Astrocyte (in vitro differentiated cells and primary cell): ENCODE measurements around the gene AUP1. TPM values are rescaled to one million over a fixed set of nuclear protein-coding genes. Genes with fewer than 3 reads are reported as not detected.

ENCODE experiments used
- DNase-seq: peaks from one replicate; pipeline ENCODE4 v3.0.0-alpha.2; 2010; ENCODE audit warnings: low read depth
- FAIRE-seq: peaks from 2 replicates; lab custom pipeline; 2011; peaks lifted over from hg19 to GRCh38; lab: Jason Lieb, UNC
- H2AFZ ChIP-seq: 2 replicates; pipeline ENCODE4 v1.6.0; 2012; ENCODE audit warnings: low read depth, low read length, inconsistent platforms
- H3K27ac ChIP-seq: 2 replicates; pipeline ENCODE4 v1.5.1; 2011; ENCODE audit warnings: low read depth, low read length, inconsistent platforms
- H3K27me3 ChIP-seq: 2 replicates; pipeline ENCODE4 v1.6.0; 2011; ENCODE audit warnings: low read length, inconsistent platforms; ENCODE audit not compliant: insufficient read depth
- H3K36me3 ChIP-seq: 2 replicates; pipeline ENCODE4 v1.5.1; 2011; ENCODE audit warnings: low read length, inconsistent platforms; ENCODE audit not compliant: insufficient read depth
- H3K4me1 ChIP-seq: 2 replicates; pipeline ENCODE4 v1.5.1; 2011; ENCODE audit warnings: low read length, inconsistent platforms; ENCODE audit not compliant: insufficient read depth
- H3K4me2 ChIP-seq: 2 replicates; pipeline ENCODE4 v1.6.0; 2012; ENCODE audit warnings: low read length, inconsistent platforms
- H3K4me3 ChIP-seq: 2 replicates; pipeline ENCODE4 v1.5.1; 2011; ENCODE audit warnings: low read depth, mild to moderate bottlenecking, low read length, inconsistent platforms; ENCODE audit not compliant: insufficient read depth
- H3K79me2 ChIP-seq: 2 replicates; pipeline ENCODE4 v1.6.0; 2012; ENCODE audit warnings: mild to moderate bottlenecking, low read length, inconsistent platforms; ENCODE audit not compliant: insufficient read depth
- H3K9ac ChIP-seq: 2 replicates; pipeline ENCODE4 v1.6.0; 2012; ENCODE audit warnings: mild to moderate bottlenecking, low read length, inconsistent platforms
- H3K9me3 ChIP-seq: 2 replicates; pipeline ENCODE4 v1.5.1; 2012; ENCODE audit warnings: low read depth, mild to moderate bottlenecking, low read length, inconsistent platforms; ENCODE audit not compliant: insufficient read depth
- H4K20me1 ChIP-seq: 2 replicates; pipeline ENCODE4 v1.6.0; 2012; ENCODE audit warnings: low read length, inconsistent platforms; ENCODE audit not compliant: insufficient read depth
- H3K27ac Mint-ChIP-seq: one replicate; pipeline ENCODE4 v1.8.0; 2021; ENCODE audit warnings: mild to moderate bottlenecking, mixed read lengths; ENCODE audit not compliant: unreplicated experiment
- H3K27me3 Mint-ChIP-seq: one replicate; pipeline ENCODE4 v1.8.0; 2021; ENCODE audit warnings: low read depth, mixed read lengths; ENCODE audit not compliant: unreplicated experiment
- H3K36me3 Mint-ChIP-seq: one replicate; pipeline ENCODE4 v1.8.0; 2021; ENCODE audit warnings: low read depth, mixed read lengths; ENCODE audit not compliant: unreplicated experiment
- H3K4me1 Mint-ChIP-seq: one replicate; pipeline ENCODE4 v1.8.0; 2021; ENCODE audit warnings: low read depth, mixed read lengths; ENCODE audit not compliant: unreplicated experiment
- H3K4me3 Mint-ChIP-seq: one replicate; pipeline ENCODE4 v1.8.0; 2021; ENCODE audit warnings: mild to moderate bottlenecking, moderate library complexity, mixed read lengths; ENCODE audit not compliant: unreplicated experiment
- H3K9me3 Mint-ChIP-seq: one replicate; pipeline ENCODE4 v1.8.0; 2021; ENCODE audit warnings: mild to moderate bottlenecking, mixed read lengths; ENCODE audit not compliant: unreplicated experiment
- EZH2 ChIP-seq: IDR thresholded peaks from 2 replicates; pipeline ENCODE4 v1.6.1; 2012; ENCODE audit warnings: mild to moderate bottlenecking, low read length, inconsistent platforms; ENCODE audit not compliant: insufficient read depth
- total RNA-seq: library from RNA; stranded (reverse); gene quantifications from 2 replicates; pipeline ENCODE4 v1.2.1, GENCODE V29; 2021
- TF ChIP-seq, protein P1 (sequence below): IDR thresholded peaks from 2 replicates; pipeline ENCODE4 v1.5.1; 2011; ENCODE audit warnings: low read depth, mild to moderate bottlenecking, inconsistent platforms, low read length, moderate library complexity; ENCODE audit not compliant: insufficient read depth

AUP1 gene
- total RNA-seq, 1 donor from 2014 or later: 82.5 TPM

- Mint-ChIP-seq H3K9me3 (no peaks in the 10 kb centered on the region), H3K4me1 (peaks cover 3% of the 10 kb centered on the region), H3K36me3 (peaks cover 6% of the 10 kb centered on the region), H3K27ac (peak within 1 kb of the TSS; percentile 89), H3K27me3 (no peaks in the 10 kb centered on the region), H3K4me3 (peak within 1 kb of the TSS; percentile 98)
- Histone ChIP-seq H4K20me1 (peaks cover 13% of the 10 kb centered on the region), H3K9ac (peak within 1 kb of the TSS; percentile 88), H2AFZ (peak within 1 kb of the TSS; percentile 95), H3K4me3 (peak within 1 kb of the TSS; percentile 97), H3K36me3 (peaks cover 3% of the 10 kb centered on the region), H3K27me3 (no peaks in the 10 kb centered on the region), H3K79me2 (peaks cover 37% of the 10 kb centered on the region), H3K4me2 (peak within 1 kb of the TSS; percentile 97), H3K9me3 (no peaks in the 10 kb centered on the region), H3K27ac (peak within 1 kb of the TSS; percentile 83), H3K4me1 (peaks cover 15% of the 10 kb centered on the region)
- no peak for TF ChIP-seq EZH2
- TF ChIP-seq, protein P1, sequence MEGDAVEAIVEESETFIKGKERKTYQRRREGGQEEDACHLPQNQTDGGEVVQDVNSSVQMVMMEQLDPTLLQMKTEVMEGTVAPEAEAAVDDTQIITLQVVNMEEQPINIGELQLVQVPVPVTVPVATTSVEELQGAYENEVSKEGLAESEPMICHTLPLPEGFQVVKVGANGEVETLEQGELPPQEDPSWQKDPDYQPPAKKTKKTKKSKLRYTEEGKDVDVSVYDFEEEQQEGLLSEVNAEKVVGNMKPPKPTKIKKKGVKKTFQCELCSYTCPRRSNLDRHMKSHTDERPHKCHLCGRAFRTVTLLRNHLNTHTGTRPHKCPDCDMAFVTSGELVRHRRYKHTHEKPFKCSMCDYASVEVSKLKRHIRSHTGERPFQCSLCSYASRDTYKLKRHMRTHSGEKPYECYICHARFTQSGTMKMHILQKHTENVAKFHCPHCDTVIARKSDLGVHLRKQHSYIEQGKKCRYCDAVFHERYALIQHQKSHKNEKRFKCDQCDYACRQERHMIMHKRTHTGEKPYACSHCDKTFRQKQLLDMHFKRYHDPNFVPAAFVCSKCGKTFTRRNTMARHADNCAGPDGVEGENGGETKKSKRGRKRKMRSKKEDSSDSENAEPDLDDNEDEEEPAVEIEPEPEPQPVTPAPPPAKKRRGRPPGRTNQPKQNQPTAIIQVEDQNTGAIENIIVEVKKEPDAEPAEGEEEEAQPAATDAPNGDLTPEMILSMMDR: peak; percentile 88
- peak; percentile 89 for DNase-seq
- no peak for FAIRE-seq
Measured at GRCh38 chr2:74482801-74483674, 46.5 kb downstream of the AUP1 start, which contains the start of the genes CCDC142 and TTC31. TSS of gene CCDC142 (minus strand) at chr2:74482998. CDS start at chr2:74482837, 161 bp downstream. TSS of gene TTC31 (plus strand) at chr2:74483081. CDS start at chr2:74483096, 15 bp downstream.

DNA sequence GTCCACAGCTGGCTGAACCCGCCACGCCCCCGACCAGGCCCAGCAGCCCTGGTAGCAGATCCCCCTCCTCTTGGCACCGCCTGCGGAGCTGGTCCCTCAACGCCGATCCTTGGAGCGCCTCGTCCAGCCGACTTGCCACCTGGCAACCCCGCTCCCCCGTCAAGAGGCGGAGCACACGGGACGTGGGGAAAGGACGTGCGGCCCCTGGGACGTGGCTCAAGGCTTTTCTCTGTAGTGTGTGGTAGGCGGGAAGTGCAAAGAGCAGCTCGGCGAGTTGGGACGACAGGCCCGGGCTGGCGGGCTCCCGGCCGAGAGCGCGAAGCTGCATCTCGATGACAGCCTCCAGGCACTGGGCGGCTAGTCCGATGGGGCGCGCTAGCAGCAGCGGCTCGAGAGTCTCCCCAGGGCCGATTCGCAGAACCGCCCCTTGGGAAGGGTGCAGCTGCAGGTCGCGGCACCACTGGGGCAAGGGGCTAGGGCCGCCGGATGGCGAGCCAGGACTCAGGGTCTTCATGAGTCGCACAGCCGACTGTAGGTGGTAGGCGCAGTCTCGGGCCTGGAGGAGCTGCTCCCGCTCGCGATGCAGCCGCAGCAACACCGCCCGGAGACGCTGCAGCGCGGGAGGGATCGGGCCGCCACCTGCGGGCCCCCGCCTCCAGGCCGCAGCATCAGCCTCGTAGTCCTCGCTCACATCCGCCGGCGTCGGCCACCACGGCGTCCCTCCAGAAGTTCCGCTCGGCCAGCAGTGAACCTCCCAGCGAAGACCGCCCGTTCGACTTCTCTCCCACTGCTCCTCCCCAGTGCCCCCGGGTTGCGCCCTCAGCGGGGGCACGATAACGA lies 47.3 kb downstream of the AUP1 start:
- Histone ChIP-seq H3K4me2 (peak overlapping the region; percentile 97), H3K9me3 (no peaks in the 10 kb centered on the region), H3K9ac (peak overlapping the region; percentile 88), H4K20me1 (peaks cover 13% of the 10 kb centered on the region), H3K4me3 (peak overlapping the region; percentile 97), H3K79me2 (peaks cover 37% of the 10 kb centered on the region), H3K4me1 (peaks cover 15% of the 10 kb centered on the region), H3K27ac (peak overlapping the region; percentile 83), H3K36me3 (peaks cover 3% of the 10 kb centered on the region), H2AFZ (peak overlapping the region; percentile 95), H3K27me3 (no peaks in the 10 kb centered on the region)
- Mint-ChIP-seq H3K9me3 (no peaks in the 10 kb centered on the region), H3K4me1 (peaks cover 3% of the 10 kb centered on the region), H3K4me3 (peak overlapping the region; percentile 98), H3K36me3 (peaks cover 6% of the 10 kb centered on the region), H3K27ac (peak overlapping the region; percentile 89), H3K27me3 (no peaks in the 10 kb centered on the region)
- FAIRE-seq (no peak), DNase-seq (no peak)
- TF ChIP-seq, protein P1: no peak
- TF ChIP-seq EZH2: no peak
